ENCODE results near the gene CISH.

CISH gene

DNA sequence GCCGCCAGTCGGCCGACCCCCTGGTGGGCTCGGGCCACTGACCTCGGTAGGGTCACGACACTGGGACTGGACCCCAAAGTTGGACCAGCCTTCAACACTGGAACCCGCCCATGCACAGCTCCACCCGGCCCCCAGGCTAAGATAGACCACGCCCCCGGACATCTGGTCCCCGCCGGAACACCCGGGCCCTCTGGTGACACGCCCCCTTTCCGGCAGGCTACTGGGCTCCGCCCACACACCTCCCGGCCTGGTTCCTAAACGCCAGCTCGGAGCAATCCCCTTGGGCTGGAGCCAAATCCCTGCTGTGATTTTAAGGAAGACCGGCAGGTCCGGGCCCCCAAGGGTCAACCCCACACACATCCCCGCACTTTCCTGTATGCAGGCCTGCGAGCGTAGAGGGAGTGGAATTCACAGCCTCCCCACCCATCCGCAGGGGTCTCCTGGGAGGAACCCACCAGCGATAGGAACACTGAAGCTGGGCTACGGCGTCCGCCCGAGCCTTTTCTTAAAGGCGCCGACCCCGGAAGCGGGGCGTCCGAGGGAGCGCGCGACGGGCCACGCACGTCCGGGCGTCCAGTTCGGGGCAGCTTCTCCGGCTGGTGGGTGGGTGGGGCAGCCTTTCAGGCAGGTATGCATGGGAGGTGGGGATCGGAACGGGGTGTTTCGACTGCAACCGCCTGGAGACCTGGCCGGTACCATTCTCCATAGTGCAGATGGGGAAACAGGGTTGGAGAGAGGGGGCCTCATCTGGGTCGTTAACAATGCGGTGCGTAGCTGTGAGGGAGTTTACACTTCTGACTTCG lies 42.4 kb downstream of the CISH start, which contains the start of gene HEMK1:
HEMK1 (plus strand) TSS at position 576 of the 803 bp plus-strand sequence. CDS start 1,583 bp downstream, outside the sequence.
- peak; percentile 88 for DNase-seq

GRCh38 chr3:50567386-50568167 lies 44.0 kb downstream of the CISH start, which contains the start of gene C3orf18:
C3orf18 (minus strand) TSS chr3:50567747; CDS start chr3:50565699, 2,048 bp downstream.
- DNase-seq = peak; percentile 70

DNA sequence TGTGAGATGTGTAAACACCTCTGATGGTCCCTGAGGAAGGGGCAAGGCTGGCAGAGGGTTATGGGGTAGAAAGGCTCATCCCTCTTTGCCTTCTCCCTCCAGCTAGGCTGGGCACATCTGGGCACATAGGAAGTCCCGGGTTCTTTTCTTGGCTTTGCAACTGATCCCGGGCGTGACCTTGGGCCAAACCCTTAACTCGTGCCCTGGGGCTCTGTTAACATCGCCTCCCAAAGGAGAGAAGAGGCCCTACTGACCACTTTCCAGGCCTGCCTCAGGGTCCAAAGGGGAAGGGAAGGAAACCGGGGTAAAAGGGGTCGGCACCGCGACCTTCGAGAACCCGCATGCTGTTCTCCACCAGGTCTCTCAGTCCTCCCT lies 44.6 kb downstream of the CISH start:
- no peak for DNase-seq

DNA sequence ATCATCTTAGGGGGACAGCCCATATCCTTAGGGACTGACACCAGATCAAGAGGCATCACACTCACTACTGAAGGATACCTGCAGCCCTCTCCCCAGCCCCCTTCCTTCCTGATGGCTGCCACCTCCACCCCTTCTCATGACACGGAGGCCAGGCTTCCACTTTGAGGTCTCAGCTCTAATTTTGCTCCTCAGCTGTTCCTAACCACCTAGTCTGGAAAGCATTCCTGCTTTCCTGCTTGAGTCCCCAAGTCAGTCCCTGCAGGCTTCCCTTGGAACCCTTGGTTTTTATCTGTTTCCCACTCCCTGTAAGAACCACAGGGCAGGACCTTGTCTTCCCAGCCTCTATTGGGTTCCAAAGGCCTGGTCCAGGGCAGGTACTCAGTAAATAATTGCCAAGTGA lies 47.3 kb downstream of the CISH start:
- DNase-seq = no peak

GRCh38 chr3:50563867-50564266 lies 47.7 kb downstream of the CISH start:
- DNase-seq = peak; percentile 18

DNA sequence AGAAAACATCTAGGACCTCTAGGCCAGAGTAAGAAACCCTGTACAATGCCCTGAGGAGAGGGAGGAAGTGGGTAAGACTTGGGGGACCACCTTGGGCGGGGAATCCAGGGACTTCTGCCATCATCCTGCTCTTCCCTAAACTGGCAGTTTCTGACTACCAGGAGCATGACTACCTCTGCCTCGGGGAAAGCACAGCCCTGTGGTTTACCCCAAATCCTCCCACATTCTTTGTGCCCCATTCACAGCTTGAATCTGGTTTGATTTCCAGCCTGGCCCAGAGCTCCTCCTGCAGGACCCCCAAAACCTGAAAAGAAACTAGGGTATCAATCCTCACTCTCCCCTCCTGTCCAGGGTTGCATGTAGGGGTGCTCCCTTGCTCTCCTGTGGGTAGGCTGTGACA lies 48.7 kb downstream of the CISH start:
- DNase-seq = no peak

- no peak for DNase-seq
Observed at GRCh38 chr3:50559702-50560101, 51.9 kb downstream of the CISH start.

DNA sequence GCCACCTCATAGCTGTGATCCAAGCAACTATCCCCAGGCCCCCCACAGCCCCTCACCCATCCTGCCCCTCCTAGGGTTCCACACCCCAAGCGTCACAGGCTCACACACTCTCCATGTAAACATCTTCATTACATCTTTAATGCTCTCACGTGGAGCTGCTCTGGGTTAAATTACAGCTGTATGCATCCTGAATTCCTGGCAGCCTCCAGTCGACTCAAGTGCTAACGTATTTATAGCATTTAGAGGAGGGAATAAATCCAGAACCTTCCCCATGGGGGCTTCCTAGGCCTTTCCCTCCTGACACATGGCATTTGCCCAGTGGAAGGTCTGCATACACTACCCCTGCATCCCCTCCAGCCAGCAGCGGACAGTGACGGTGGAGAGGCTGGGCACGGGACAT lies 53.7 kb downstream of the CISH start:
- no peak for DNase-seq

- DNase-seq = no peak
Observed at GRCh38 chr3:50557106-50557505, 54.5 kb downstream of the CISH start.

Data from NCI-H1092 (cell line).